ENCODE data around the gene TMEM81.

GRCh38 chr1:205118752-205119151 is 34.5 kb upstream of the TMEM81 start:
- TF ChIP-seq CTCF (IDR thresholded peaks at IDR 0.05; ENCODE audit: low read depth, low read length, poor library complexity, severe bottlenecking) (no peak), EZH2phosphoT487 (IDR thresholded peaks at IDR 0.05; ENCODE audit: borderline replicate concordance, low read length) (no peak)
